Psoas muscle (tissue), 8 donors: ENCODE results near the gene ARMH3. TPM values are rescaled to one million over a fixed set of nuclear protein-coding genes. Genes with fewer than 3 reads are reported as not detected.
A peak's percentile ranks its signal among the peaks of the same experiment; 100 is the strongest.

Experiments
- ATAC-seq, 4 donors: fragments of 200-7000 bp; cut with Tn5 transposase; one replicate each; pipeline ENCODE4 v1.9.1; 2020; ENCODE audit warnings: moderate library complexity in 3 of 4, mild to moderate bottlenecking in 2 of 4
- DNase-seq, 2 donors: peaks; one replicate each; pipeline ENCODE4 v3.0.0-alpha.2; 2020
- H3K27ac ChIP-seq: fragments of 200-600 bp; one replicate; pipeline ENCODE4 v1.8.0; 2022
- H3K27me3 ChIP-seq, 3 donors: fragments of 200-600 bp in 1 of 3; one replicate each; pipeline versions ENCODE4 v1.6.1 to v1.8.0; 2013 to 2022; ENCODE audit warnings: low read length in 2 of 3, mild to moderate bottlenecking in 2 of 3, moderate library complexity in 1 of 3; ENCODE audit not compliant: insufficient read depth in 3 of 3
- H3K36me3 ChIP-seq, 2 donors: fragments of 200-600 bp in 1 of 2; one replicate each; pipeline versions ENCODE4 v1.6.1 to v1.8.0; 2013 to 2022; ENCODE audit warnings: low read depth in 1 of 2, mild to moderate bottlenecking in 1 of 2, moderate library complexity in 1 of 2; ENCODE audit not compliant: insufficient read depth in 1 of 2
- H3K4me1 ChIP-seq: fragments of 200-600 bp; one replicate; pipeline ENCODE4 v1.8.0; 2022
- H3K4me3 ChIP-seq: fragments of 200-600 bp; one replicate; pipeline ENCODE4 v1.8.0; 2022; ENCODE audit warnings: mild to moderate bottlenecking
- H3K9me3 ChIP-seq: fragments of 200-600 bp; one replicate; pipeline ENCODE4 v1.8.0; 2022
- CTCF ChIP-seq: fragments of 200-600 bp; IDR thresholded peaks from one replicate; pipeline ENCODE4 v1.8.0; 2022; ENCODE audit warnings: antibody characterized with exemption
- WGBS, 3 donors: extraction: QIAGEN DNeasy Blood & Tissue Kit; methylation state at CpG; one replicate each; pipeline versions ENCODE4 v1.1.6 to v1.1.7; 2013; 5-methylcytosine and 5-hydroxymethylcytosine counted together
- intact Hi-C, 2 donors: fragments of 100-400 bp; cut with DNase I; formaldehyde crosslinking; loops; one replicate each; pipeline versions ENCODE4 v1.11.0 to v1.14.2; 2022
- polyA plus RNA-seq, 3 donors: library from polyadenylated mRNA; stranded (reverse); fragments of 200-250 nt; gene quantifications; one replicate each; pipeline ENCODE4 v1.2.3, GENCODE V29; 2013
- total RNA-seq, 4 donors: library from RNA; stranded (reverse); fragmentation: NEBNext Ultra II Directional in 2 of 4; extraction: Animal tissue kit (Norgen Biotek cat#: 25700) in 2 of 4; gene quantifications; one replicate each; pipeline versions ENCODE4 v1.2.1 to v1.2.4, GENCODE V29; 2021 to 2023
- donor health status: healthy with polysubstance abuse.
- donor health status: DM: no; HTN: no; CAD: no; lungs with moderate emphysema.
- donor health status: Bipolar disorder and iron deficiency.
- donor health status: healthy.
- donor health status: DM: yes; HTN: yes; CAD: no.
- donor health status: DM: no; HTN: no; CAD: no.
- donor health status: DM: no; HTN: no; CAD: no.
- donor health status: DM: yes; HTN: yes; CAD: no.

ARMH3 gene
- total and polyA plus RNA-seq, 7 donors, result 14.1 to 38.7 (median 22.9) TPM

GRCh38 chr10:101829561-101830315, 226.2 kb downstream of the ARMH3 start:
- Histone ChIP-seq H3K36me3 (peaks cover 0 to 19% of the 10 kb centered on the region in 2 donors), H3K4me1 (peaks cover 7% of the 10 kb centered on the region), H3K27me3 (no peaks in the 10 kb centered on the region), H3K27ac (peak overlapping the region; percentile 46), H3K4me3 (peak overlapping the region; percentile 68), H3K9me3 (no peaks in the 10 kb centered on the region)
- intact Hi-C loops, result no loop called here
- ATAC-seq, result peak in 1 of 4 donors; percentile 16
- DNase-seq, result peak; percentile 53 to 67
- 29 to 32% (median 29%) methylated on average over 21 to 31 of the region's 31 CpGs for WGBS, 3 donors
- TF ChIP-seq CTCF, result no peak

GRCh38 chr10:101828766-101829551, 227.0 kb downstream of the ARMH3 start:
- no peak for TF ChIP-seq CTCF
- peak; percentile 38 to 65 for DNase-seq
- no peak for ATAC-seq
- Histone ChIP-seq H3K36me3 (peaks cover 0 to 19% of the 10 kb centered on the region in 2 donors), H3K4me3 (peak overlapping the region; percentile 44), H3K4me1 (peaks cover 7% of the 10 kb centered on the region), H3K27me3 (no peaks in the 10 kb centered on the region), H3K27ac (no peak overlapping the region), H3K9me3 (no peaks in the 10 kb centered on the region)
- 48 to 59% (median 56%) methylated on average over 38 to 39 of the region's 39 CpGs for WGBS, 3 donors
- intact Hi-C loops, result no loop called here

- Histone ChIP-seq H3K27me3 (no peaks in the 10 kb centered on the region), H3K4me3 (no peak overlapping the region), H3K36me3 (peaks cover 0 to 19% of the 10 kb centered on the region in 2 donors), H3K27ac (no peak overlapping the region), H3K9me3 (no peaks in the 10 kb centered on the region), H3K4me1 (peaks cover 7% of the 10 kb centered on the region)
- TF ChIP-seq CTCF, result no peak
- no peak for ATAC-seq
- no peak for DNase-seq
- WGBS, 3 donors, result 91 to 94% (median 92%) methylated on average over 10 of the region's 10 CpGs
- intact Hi-C loops, result no loop called here
These were observed 227.9 kb downstream of the ARMH3 start for GRCh38 chr10:101827919-101828600.

- Histone ChIP-seq H3K27me3 (no peaks in the 10 kb centered on the region), H3K36me3 (peaks cover 0 to 19% of the 10 kb centered on the region in 2 donors), H3K27ac (no peak overlapping the region), H3K4me1 (peaks cover 7% of the 10 kb centered on the region), H3K4me3 (no peak overlapping the region), H3K9me3 (no peaks in the 10 kb centered on the region)
- intact Hi-C loops, result no loop called here
- DNase-seq, result no peak
- 86 to 95% (median 92%) methylated on average over 5 of the region's 5 CpGs for WGBS, 3 donors
- TF ChIP-seq CTCF, result no peak
- ATAC-seq, result no peak
These were observed 229.0 kb downstream of the ARMH3 start for GRCh38 chr10:101826852-101827434.
